HEK293T (cell line): ENCODE measurements around the gene TTC7B.

Experiments
- CTCF ChIA-PET: fragments of 350-600 bp; formaldehyde crosslinking; extraction: SDS; loops from one replicate; lab custom pipeline; 2021; ENCODE audit warnings: antibody characterized with exemption, inconsistent platforms; lab: Yijun Ruan, JAX
- POLR2A ChIA-PET: fragments of 350-600 bp; formaldehyde crosslinking; extraction: SDS; loops from one replicate; lab custom pipeline; 2020; ENCODE audit warnings: antibody characterized with exemption, inconsistent platforms; lab: Yijun Ruan, JAX
- DNase-seq: peaks from one replicate; pipeline ENCODE4 v3.0.0; 2012; ENCODE audit warnings: mixed read lengths; ENCODE audit errors: extremely low spot score
- ARNT ChIP-seq: fragments of 450-650 bp; IDR thresholded peaks from 2 replicates; pipeline ENCODE4 v1.6.1; 2017; ENCODE audit warnings: mild to moderate bottlenecking
- BHLHE40 ChIP-seq: fragments of 450-650 bp; IDR thresholded peaks from 2 replicates; pipeline ENCODE4 v1.6.1; 2016; ENCODE audit warnings: mild to moderate bottlenecking, moderate library complexity, borderline replicate concordance
- CTBP1 ChIP-seq: fragments of 450-650 bp; IDR thresholded peaks from 2 replicates; pipeline ENCODE4 v1.6.1; 2016; ENCODE audit warnings: borderline replicate concordance
- ELF4 ChIP-seq: fragments of 450-650 bp; IDR thresholded peaks from 2 replicates; pipeline ENCODE4 v1.6.1; 2017; ENCODE audit warnings: antibody characterized with exemption
- FOXA1 ChIP-seq: fragments of 450-650 bp; IDR thresholded peaks from 2 replicates; pipeline ENCODE4 v1.6.1; 2016; ENCODE audit warnings: mild to moderate bottlenecking
- FOXK2 ChIP-seq: fragments of 450-650 bp; IDR thresholded peaks from 2 replicates; pipeline ENCODE4 v1.6.1; 2016; ENCODE audit warnings: mild to moderate bottlenecking
- FOXM1 ChIP-seq: fragments of 450-650 bp; IDR thresholded peaks from 2 replicates; pipeline ENCODE4 v1.6.1; 2017; ENCODE audit warnings: mild to moderate bottlenecking, borderline replicate concordance
- HDGF ChIP-seq: fragments of 450-650 bp; IDR thresholded peaks from 2 replicates; pipeline ENCODE4 v1.6.1; 2017; ENCODE audit warnings: antibody characterized with exemption, borderline replicate concordance
- L3MBTL2 ChIP-seq: fragments of 450-650 bp; conservative IDR thresholded peaks from 2 replicates; pipeline ENCODE4 v1.6.1; 2016; ENCODE audit warnings: mild to moderate bottlenecking
- LEF1 ChIP-seq: fragments of 450-650 bp; IDR thresholded peaks from 2 replicates; pipeline ENCODE4 v1.6.1; 2017; ENCODE audit warnings: mild to moderate bottlenecking, borderline replicate concordance
- NFRKB ChIP-seq: fragments of 450-650 bp; IDR thresholded peaks from 2 replicates; pipeline ENCODE4 v1.6.1; 2016; ENCODE audit warnings: mild to moderate bottlenecking, moderate library complexity
- PKNOX1 ChIP-seq: fragments of 450-650 bp; IDR thresholded peaks from 2 replicates; pipeline ENCODE4 v1.6.1; 2016
- SP1 ChIP-seq: fragments of 450-650 bp; IDR thresholded peaks from 2 replicates; pipeline ENCODE4 v1.6.1; 2017
- SUZ12 ChIP-seq: fragments of 450-650 bp; IDR thresholded peaks from 2 replicates; pipeline ENCODE4 v1.6.1; 2016; ENCODE audit warnings: mild to moderate bottlenecking
- TARDBP ChIP-seq: fragments of 450-650 bp; IDR thresholded peaks from 2 replicates; pipeline ENCODE4 v1.6.1; 2016
- ZNF384 ChIP-seq: fragments of 450-650 bp; IDR thresholded peaks from 2 replicates; pipeline ENCODE4 v1.6.1; 2016

TTC7B gene

GRCh38 chr14:90566481-90566880 is 249.7 kb downstream of the TTC7B start:
- CTCF ChIA-PET = no interaction called here
- POLR2A ChIA-PET = no interaction called here
- DNase-seq = no peak
- TF ChIP-seq CTBP1 (no peak), PKNOX1 (no peak), FOXK2 (no peak), NFRKB (no peak), BHLHE40 (no peak), FOXA1 (no peak), FOXM1 (no peak), SUZ12 (no peak), L3MBTL2 (no peak), ZNF384 (no peak), LEF1 (no peak), HDGF (no peak), ELF4 (no peak), ARNT (no peak)

GRCh38 chr14:90564496-90564895 is 251.7 kb downstream of the TTC7B start:
- ChIA-PET POLR2A (no interaction called here), CTCF (no interaction called here)
- TF ChIP-seq SP1 (no peak), FOXA1 (no peak), TARDBP (no peak), FOXK2 (no peak), CTBP1 (no peak), NFRKB (no peak), L3MBTL2 (no peak), HDGF (no peak)
- no peak for DNase-seq

GRCh38 chr14:90562652-90563051 is 253.6 kb downstream of the TTC7B start:
- DNase-seq = no peak
- POLR2A ChIA-PET = no interaction called here

GRCh38 chr14:90561920-90562319 is 254.3 kb downstream of the TTC7B start:
- CTCF ChIA-PET = no interaction called here
- POLR2A ChIA-PET = no interaction called here
- DNase-seq = no peak
- TF ChIP-seq CTBP1 = no peak
- no peak for TF ChIP-seq L3MBTL2
- TF ChIP-seq BHLHE40 = no peak
- TF ChIP-seq HDGF = no peak
- TF ChIP-seq ZNF384 = no peak
- no peak for TF ChIP-seq TARDBP
- TF ChIP-seq LEF1 = no peak
- no peak for TF ChIP-seq FOXA1
- TF ChIP-seq NFRKB = no peak
- no peak for TF ChIP-seq ELF4

More at GRCh38 chr14:90562652-90563051, 253.6 kb downstream of the TTC7B start:
- TF ChIP-seq FOXK2 (no peak), FOXA1 (no peak), ELF4 (no peak), CTBP1 (no peak), NFRKB (no peak), L3MBTL2 (no peak), ARNT (no peak), PKNOX1 (no peak), SP1 (no peak), TARDBP (no peak)
- CTCF ChIA-PET = no interaction called here

GRCh38 chr14:90560991-90561390 is 255.2 kb downstream of the TTC7B start:
- no peak for TF ChIP-seq SP1
- CTCF ChIA-PET = no interaction called here
- DNase-seq = no peak
- POLR2A ChIA-PET = no interaction called here

- CTCF ChIA-PET = no interaction called here
- DNase-seq = no peak
- TF ChIP-seq CTBP1 = no peak
- POLR2A ChIA-PET = no interaction called here
Observed at GRCh38 chr14:90560558-90560957, 255.7 kb downstream of the TTC7B start.

- TF ChIP-seq NFRKB (no peak), TARDBP (no peak), SUZ12 (no peak), SP1 (no peak), FOXA1 (no peak), FOXM1 (no peak), FOXK2 (no peak), ZNF384 (no peak), CTBP1 (no peak), ELF4 (no peak), PKNOX1 (no peak), ARNT (no peak)
- CTCF ChIA-PET = no interaction called here
- no peak for DNase-seq
- POLR2A ChIA-PET = no interaction called here
Observed at GRCh38 chr14:90559811-90560492, 256.3 kb downstream of the TTC7B start.
